GM18526 (cell line): ENCODE results near the gene DNMT1.

Experiments
- POLR2A ChIP-seq: IDR thresholded peaks from 3 replicates; pipeline ENCODE4 v1.6.1; 2011; ENCODE audit not compliant: insufficient read length; ENCODE audit errors: extremely low read depth

DNMT1 gene

DNA sequence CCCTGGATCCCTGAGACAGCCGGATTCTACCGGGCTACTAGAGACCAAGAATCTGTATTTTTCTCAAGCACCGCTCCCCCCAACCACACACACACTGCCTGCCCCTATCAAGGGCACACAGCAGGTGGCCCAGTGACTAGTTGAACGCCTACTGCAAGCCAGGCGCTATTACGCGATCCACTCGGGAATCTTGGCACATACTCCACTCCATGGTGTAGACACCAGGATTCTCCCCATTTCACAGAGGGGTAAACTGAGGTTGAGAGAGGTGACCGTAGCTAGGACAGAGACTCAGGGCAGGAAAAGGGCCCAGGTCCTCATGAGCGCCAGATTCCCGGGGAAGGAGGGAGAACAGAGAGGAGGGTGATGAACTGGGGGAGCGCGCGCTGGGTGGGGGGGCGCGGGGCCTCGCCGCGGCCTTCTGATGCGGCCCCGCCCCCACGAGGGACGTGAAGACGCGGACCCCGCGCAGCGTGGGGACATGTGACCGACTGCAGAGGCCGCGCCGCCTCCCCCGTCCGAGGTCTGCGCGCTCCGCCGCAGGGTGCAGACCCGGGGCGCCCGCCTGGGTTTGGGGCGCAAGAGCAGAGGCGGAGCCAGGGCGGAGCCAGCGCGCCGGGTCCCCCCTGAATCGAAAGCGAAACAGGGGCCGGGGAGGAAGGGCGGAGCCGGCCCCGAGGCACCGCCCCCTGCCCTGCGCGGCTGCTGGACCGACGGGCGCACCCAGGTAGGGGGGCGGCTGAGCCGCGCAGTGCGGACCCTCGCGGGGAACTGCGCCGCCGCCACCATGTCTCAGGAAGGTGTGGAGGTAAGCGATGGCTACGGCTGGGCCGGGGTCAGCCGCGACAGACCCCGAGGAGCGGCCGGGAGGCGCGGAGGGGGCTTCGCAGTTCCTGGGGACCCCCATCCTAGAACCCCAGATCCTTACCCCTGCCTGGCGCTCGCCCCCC, 108.8 kb downstream of the DNMT1 start, which contains the start of gene SHFL:
TSS of gene SHFL (plus strand) at position 677 of the 950 bp plus-strand sequence. CDS start at position 788, 111 bp downstream.
- TF ChIP-seq POLR2A = peak; percentile 75

DNA sequence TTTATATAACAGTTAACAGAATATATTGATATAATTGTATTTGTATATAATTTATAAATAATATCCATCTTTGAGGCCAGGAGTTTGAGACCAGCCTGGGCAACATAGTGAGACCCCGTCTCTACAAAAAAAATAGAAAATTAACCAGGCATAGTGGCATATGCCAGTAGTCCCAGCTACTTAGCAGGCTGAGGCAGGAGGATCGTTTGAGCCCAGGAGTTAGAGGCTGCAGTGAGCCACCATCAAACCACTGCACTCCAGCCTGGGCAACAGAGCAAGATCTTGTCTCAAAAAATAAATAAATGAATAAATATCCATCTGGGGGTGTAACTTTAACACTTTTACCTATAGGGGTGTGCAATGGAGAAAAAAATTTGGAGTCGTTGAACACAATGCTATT, 110.0 kb downstream of the DNMT1 start:
- TF ChIP-seq POLR2A = no peak

DNA sequence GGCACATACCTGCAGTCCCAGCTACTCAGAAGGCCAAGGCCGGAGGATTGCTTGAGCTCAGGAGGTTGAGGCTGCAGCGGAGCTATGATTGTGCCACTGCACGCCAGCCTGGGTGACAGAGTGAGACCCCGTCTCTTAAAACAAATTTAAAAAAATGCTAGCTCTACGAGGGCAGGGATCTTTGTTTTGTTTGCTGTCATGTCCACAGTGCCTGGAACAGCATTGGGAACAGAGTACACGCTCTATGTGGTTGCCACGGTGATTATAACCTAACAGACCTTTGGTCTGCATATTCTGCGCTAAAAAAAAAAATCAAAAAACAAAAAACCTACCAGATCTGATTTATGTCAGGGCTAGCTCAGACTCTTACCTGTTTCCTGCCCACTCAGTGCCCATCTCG, 110.8 kb downstream of the DNMT1 start:
- TF ChIP-seq POLR2A = no peak
